K562 (cell line): Measurements from ENCODE around the gene CEMIP. TPM values are rescaled to one million over a fixed set of nuclear protein-coding genes. Genes with fewer than 3 reads are reported as not detected.

Experiments used
- ATAC-seq: fragments of 200-7000 bp; cut with Tn5 transposase; 3 replicates; pipeline ENCODE4 v1.9.1; 2020; ENCODE audit warnings: moderate library complexity
- BruUV-seq: library from RNA; stranded (reverse); fragments of 400-500 nt; replicated peaks from 2 replicates; lab custom pipeline; 2021; lab: Mats Ljungman, UMichigan
- CTCF ChIA-PET: fragments of 300-600 bp; formaldehyde crosslinking; extraction: SDS; loops from one replicate; lab custom pipeline; 2021; ENCODE audit warnings: low intra/inter-chr PET ratio; lab: Yijun Ruan, JAX
- POLR2A ChIA-PET: fragments of 300-600, 350-650 bp; sonication (Branson Sonifier 250); formaldehyde crosslinking; extraction: SDS; loops from one replicate; lab custom pipeline; 2021; ENCODE audit warnings: antibody characterized with exemption, inconsistent platforms; lab: Yijun Ruan, JAX
- DNase-seq, 4 experiments: peaks; one replicate each; pipeline versions ENCODE4 v3.0.0 to v3.0.0-alpha.2; 2011 to 2018; ENCODE audit warnings: low spot score in 3 of 4, mixed read lengths in 3 of 4; ENCODE audit errors: extremely low read depth in 1 of 4
- FAIRE-seq: peaks from 2 replicates; lab custom pipeline; 2011; peaks lifted over from hg19 to GRCh38; lab: Jason Lieb, UNC
- H2AFZ ChIP-seq: 2 replicates; pipeline ENCODE4 v1.6.0; 2011; ENCODE audit warnings: low read depth, low read length, control low read depth, inconsistent platforms
- H3K27ac ChIP-seq: fragments of 200-600 bp; 3 replicates; pipeline ENCODE4 v1.8.0; 2011; ENCODE audit warnings: low read depth, mild to moderate bottlenecking, control low read depth, inconsistent platforms, low read length, moderate library complexity, mixed read lengths; ENCODE audit errors: extremely low read depth
- H3K27me3 ChIP-seq, 2 experiments: fragments of 300-600 bp in 1 of 2; 2 replicates in 1 of 2; 3 replicates in 1 of 2; pipeline versions ENCODE4 v1.6.0 to v1.8.0; 2011; ENCODE audit warnings: inconsistent platforms in 2 of 2, low read length in 2 of 2, mild to moderate bottlenecking in 1 of 2, mixed read lengths in 1 of 2, moderate library complexity in 1 of 2; ENCODE audit not compliant: control insufficient read depth in 2 of 2, insufficient read depth in 2 of 2
- H3K36me3 ChIP-seq: fragments of 300-600 bp; 3 replicates; pipeline ENCODE4 v1.8.0; 2011; ENCODE audit warnings: mild to moderate bottlenecking, low read length, inconsistent platforms; ENCODE audit not compliant: control insufficient read depth, insufficient read depth
- H3K4me1 ChIP-seq, 2 experiments: fragments of 200-600 bp in 1 of 2; replicated peaks in 1 of 2; 2 replicates in 1 of 2; 3 replicates in 1 of 2; pipeline versions ENCODE4 v1.5.1 to v1.8.0; 2011; ENCODE audit warnings: inconsistent platforms in 2 of 2, low read length in 2 of 2, mild to moderate bottlenecking in 1 of 2, mixed read lengths in 1 of 2, moderate library complexity in 1 of 2; ENCODE audit not compliant: control insufficient read depth in 2 of 2, insufficient read depth in 2 of 2
- H3K4me2 ChIP-seq: 2 replicates; pipeline ENCODE4 v1.6.1; 2011; ENCODE audit warnings: low read length, control low read depth, inconsistent platforms, mixed read lengths; ENCODE audit not compliant: insufficient read depth
- H3K4me3 ChIP-seq: fragments of 200-600 bp; sonication (generic), shearing (Covaris generic); 2 replicates; pipeline ENCODE4 v1.5.1; 2016; ENCODE audit warnings: control low read depth, inconsistent platforms
- H3K79me2 ChIP-seq: fragments of 200-600 bp; 3 replicates; pipeline ENCODE4 v1.8.0; 2011; ENCODE audit warnings: low read length, inconsistent platforms; ENCODE audit not compliant: control insufficient read depth, insufficient read depth
- H3K9ac ChIP-seq, 2 experiments: 2 replicates each; pipeline versions ENCODE4 v1.6.0 to v1.6.1; 2011; ENCODE audit warnings: low read depth in 2 of 2, low read length in 2 of 2, control low read depth in 1 of 2, inconsistent platforms in 1 of 2, mild to moderate bottlenecking in 1 of 2, mixed read lengths in 1 of 2; ENCODE audit not compliant: insufficient read depth in 1 of 2
- H3K9me1 ChIP-seq: one replicate; pipeline ENCODE4 v1.6.0; 2011; ENCODE audit warnings: inconsistent platforms, mild to moderate bottlenecking, low read length, moderate library complexity; ENCODE audit not compliant: control insufficient read depth, insufficient read depth
- H3K9me3 ChIP-seq: replicated peaks from 2 replicates; pipeline ENCODE4 v1.5.1; 2011; ENCODE audit warnings: low read depth, low read length, inconsistent platforms; ENCODE audit not compliant: control insufficient read depth, insufficient read depth
- H4K20me1 ChIP-seq: replicated peaks from 2 replicates; pipeline ENCODE4 v1.6.1; 2011; ENCODE audit warnings: low read length, inconsistent platforms, mixed read lengths; ENCODE audit not compliant: control insufficient read depth, insufficient read depth
- ATF3 ChIP-seq, 2 experiments: fragments of 450-650 bp in 1 of 2; sonication (generic) in 1 of 2; formaldehyde crosslinking in 1 of 2; IDR thresholded peaks in 1 of 2; conservative IDR thresholded peaks in 1 of 2; 2 replicates each; pipeline versions ENCODE4 v1.6.1 to v1.8.1; 2016 to 2023; ENCODE audit warnings: mild to moderate bottlenecking in 2 of 2, moderate library complexity in 2 of 2, inconsistent platforms in 1 of 2, missing genetic modification reagents in 1 of 2
- EWSR1 ChIP-seq: fragments of 450-650 bp; IDR thresholded peaks from 2 replicates; pipeline ENCODE4 v1.6.1; 2018; ENCODE audit warnings: borderline replicate concordance, mild to moderate bottlenecking, low read depth, moderate library complexity; ENCODE audit not compliant: partially characterized antibody
- IFI16 ChIP-seq: fragments of 250-450 bp; sonication (Bioruptor Pico); IDR thresholded peaks from 2 replicates; pipeline ENCODE4 v2.1.2; 2022; ENCODE audit warnings: mild to moderate bottlenecking, inconsistent platforms
- KAT8 ChIP-seq: fragments of 450-650 bp; IDR thresholded peaks from 2 replicates; pipeline ENCODE4 v1.6.1; 2016; ENCODE audit warnings: low read depth, mild to moderate bottlenecking
- MAFK ChIP-seq: IDR thresholded peaks from 2 replicates; pipeline ENCODE4 v1.6.1; 2011; ENCODE audit warnings: low read length, improper control_type of control experiment
- SMAD4 ChIP-seq: fragments of 250-450 bp; sonication (Bioruptor Pico); conservative IDR thresholded peaks from 2 replicates; pipeline ENCODE4 v1.8.0; 2021; ENCODE audit warnings: inconsistent platforms, mild to moderate bottlenecking, moderate library complexity
- TSC22D4 ChIP-seq: fragments of 450-650 bp; IDR thresholded peaks from 2 replicates; pipeline ENCODE4 v1.6.1; 2016; ENCODE audit warnings: missing genetic modification characterization, missing biosample characterization, control low read depth
- ZFP91 ChIP-seq: sonication (generic); formaldehyde crosslinking; IDR thresholded peaks from 2 replicates; pipeline ENCODE4 v1.8.0; 2022; ENCODE audit warnings: mild to moderate bottlenecking, missing genetic modification reagents
- ZNF239 ChIP-seq: fragments of 250-450 bp; sonication (Bioruptor Pico); IDR thresholded peaks from 2 replicates; pipeline ENCODE4 v1.4.0; 2020; ENCODE audit warnings: mild to moderate bottlenecking
- WGBS: fragments of 100-300 bp; shearing (Covaris generic); methylation state at CpG from one replicate; pipeline ENCODE4 v1.1.6; 2016; ENCODE audit warnings: low coverage, mixed read lengths; ENCODE audit not compliant: insufficient coverage; ENCODE audit errors: missing lambda C conversion rate; 5-methylcytosine and 5-hydroxymethylcytosine counted together
- in situ Hi-C: fragments of 300-500 bp; cut with MboI; formaldehyde crosslinking; loops from 4 replicates; pipeline ENCODE4 v1.15.0; 2018; ENCODE audit warnings: inconsistent platforms, mixed read lengths
- intact Hi-C: fragments of 100-400 bp; cut with micrococcal nuclease; formaldehyde crosslinking; loops from 2 replicates; pipeline ENCODE4 v1.14.2; 2022
- polyA plus RNA-seq, 8 experiments: library from polyadenylated mRNA; depleted of rRNA in 4 of 8; stranded (reverse) in 5 of 8; unstranded in 3 of 8; fragments of >200 nt; fragmentation: Nextera tagmentation in 2 of 8; fragmentation: Illumina TruSeq in 1 of 8; extraction: Ambion mirVana in 2 of 8; extraction: Trizol in 1 of 8; gene quantifications; 2 replicates each; pipeline versions ENCODE4 v1.2.1 to v1.2.3, GENCODE V29; 2011 to 2014; ENCODE audit warnings: inconsistent platforms in 1 of 8, missing spikeins in 1 of 8
- total RNA-seq, 7 experiments: library from RNA; depleted of rRNA in 6 of 7; stranded (reverse); fragments of >200 nt in 6 of 7; fragmentation: Illumina TruSeq in 2 of 7; extraction: Trizol in 2 of 7; gene quantifications; 2 replicates each; pipeline versions ENCODE4 v1.2.1 to v1.2.3, GENCODE V29; 2011 to 2021; ENCODE audit warnings: low replicate concordance in 1 of 7

Gene CEMIP
- total and polyA plus RNA-seq, 9 of the 15 experiments (the other 6 are each of a cell fraction or from before 2014, with no cell fraction given), result 0.33 TPM; not detected in 8

GRCh38 chr15:80777137-80777536 is 2.0 kb upstream of the CEMIP start (continued):
- TF ChIP-seq ZFP91 (no peak), MAFK (no peak), SMAD4 (CRISPR knock-in tag) (no peak), KAT8 (no peak), EWSR1 (no peak)
- TF ChIP-seq, all 486 proteins: peak for 0

- Histone ChIP-seq H3K4me1 (peaks cover 0 to 18% of the 10 kb centered on the region in 2 experiments; a peak in 2 of 5 replicates), H4K20me1 (peaks cover 9% of the 10 kb centered on the region), H3K4me2 (no peak overlapping the region), H3K79me2 (no peaks in the 10 kb centered on the region), H2AFZ (no peak overlapping the region), H3K4me3 (no peak overlapping the region), H3K9ac (no peak overlapping the region), H3K9me1 (no peaks in the 10 kb centered on the region), H3K27me3 (peaks cover 14 to 31% of the 10 kb centered on the region in 2 experiments; a peak in 4 of 5 replicates), H3K36me3 (no peaks in the 10 kb centered on the region), H3K27ac (no peak overlapping the region), H3K9me3 (no peaks in the 10 kb centered on the region)
- FAIRE-seq (no peak), DNase-seq (no peak), ATAC-seq (no peak)
- ChIA-PET POLR2A (interaction anchor here (0.6 to 1.4 kb wide), 2 partner anchors 8 to 132 kb away, joined by 3 to 4 read pairs; no protein-coding TSS in a partner anchor), CTCF (interaction anchor here (0.6 to 1.9 kb wide), 5 partner anchors 192 to 322 kb away, joined by 3 to 11 read pairs (median 5); no protein-coding TSS in a partner anchor)
- in situ Hi-C loops, result loop anchor here (5.0 kb wide), 1 partner anchor 321 kb away; no protein-coding TSS in a partner anchor
- TF ChIP-seq ATF3 (IDR thresholded peaks at IDR 0.05) (no peak), ATF3 (CRISPR knock-in tag; conservative IDR thresholded peaks at IDR 0.05) (no peak), IFI16 (no peak), ZNF239 (CRISPR knock-in tag) (no peak), TSC22D4 (tag) (no peak)
- no TSS peak for BruUV-seq
- WGBS, result 3% methylated on average over 10 of the region's 10 CpGs
- intact Hi-C loops, result loop anchor here (2.0 kb wide), 1 partner anchor 193 kb away; no protein-coding TSS in a partner anchor
These were observed 1.1 kb upstream of the CEMIP start for GRCh38 chr15:80777826-80778620.
